Nephron (organoid): Measurements from ENCODE around the gene POLDIP3.

Source experiments
- H3K27ac Mint-ChIP-seq, 3 experiments: 2 replicates each; pipeline ENCODE4 v1.8.0; 2020; ENCODE audit warnings: mixed read lengths in 3 of 3, mild to moderate bottlenecking in 2 of 3, moderate library complexity in 1 of 3
- H3K27me3 Mint-ChIP-seq: 2 replicates; pipeline ENCODE4 v1.8.0; 2021; ENCODE audit warnings: low read depth, mild to moderate bottlenecking, moderate library complexity, mixed read lengths
- H3K36me3 Mint-ChIP-seq: 2 replicates; pipeline ENCODE4 v1.8.0; 2020; ENCODE audit warnings: low read depth, mixed read lengths
- H3K4me1 Mint-ChIP-seq: 2 replicates; pipeline ENCODE4 v1.8.0; 2020; ENCODE audit warnings: mixed read lengths
- H3K4me3 Mint-ChIP-seq, 3 experiments: 2 replicates each; pipeline ENCODE4 v1.8.0; 2020; ENCODE audit warnings: mild to moderate bottlenecking in 3 of 3, mixed read lengths in 3 of 3, moderate library complexity in 2 of 3
- H3K9me3 Mint-ChIP-seq: 2 replicates; pipeline ENCODE4 v1.8.0; 2020; ENCODE audit warnings: mixed read lengths
- CTCF ChIP-seq, 3 experiments: fragments of 200-600 bp; sonication (generic); IDR thresholded peaks; one replicate each; pipeline ENCODE4 v1.5.0; 2021; ENCODE audit warnings: antibody characterized with exemption in 3 of 3; ENCODE audit not compliant: unreplicated experiment in 3 of 3

POLDIP3 gene

GRCh38 chr22:42653999-42654398, 39.3 kb upstream of the POLDIP3 start:
- H3K27ac Mint-ChIP-seq: peak overlapping the region in 2 of 3 experiments; percentile 23 to 52
- peak overlapping the region; percentile 27 to 36 (median 36) for H3K4me3 Mint-ChIP-seq
- H3K4me1 Mint-ChIP-seq: no peaks in the 10 kb centered on the region
- H3K9me3 Mint-ChIP-seq: no peaks in the 10 kb centered on the region
- H3K27me3 Mint-ChIP-seq: peaks cover 5% of the 10 kb centered on the region
- no peaks in the 10 kb centered on the region for H3K36me3 Mint-ChIP-seq
- no peak for TF ChIP-seq CTCF (IDR thresholded peaks at IDR 0.05; ENCODE audit: unreplicated experiment in 3 of 3)

GRCh38 chr22:42651134-42651533, 36.5 kb upstream of the POLDIP3 start:
- no peak for TF ChIP-seq CTCF (IDR thresholded peaks at IDR 0.05; ENCODE audit: unreplicated experiment in 3 of 3)
- peak overlapping the region in 2 of 3 experiments; percentile 14 to 31 for H3K27ac Mint-ChIP-seq
- H3K4me3 Mint-ChIP-seq: peak overlapping the region; percentile 70 to 86 (median 82)
- H3K27me3 Mint-ChIP-seq: peaks cover 5% of the 10 kb centered on the region
- no peaks in the 10 kb centered on the region for H3K36me3 Mint-ChIP-seq
- no peaks in the 10 kb centered on the region for H3K9me3 Mint-ChIP-seq
- peaks cover 19% of the 10 kb centered on the region for H3K4me1 Mint-ChIP-seq

GRCh38 chr22:42649246-42650099, 34.8 kb upstream of the POLDIP3 start, which contains the start of gene CYB5R3:
CYB5R3 (minus strand) TSS chr22:42649392; CDS start chr22:42649315, 77 bp downstream.
- Mint-ChIP-seq H3K4me1 (peaks cover 36% of the 10 kb centered on the region), H3K27ac (peak within 1 kb of the TSS; percentile 87 to 99 (median 96)), H3K4me3 (peak within 1 kb of the TSS; percentile 87 to 99 (median 97)), H3K27me3 (peaks cover 2% of the 10 kb centered on the region), H3K9me3 (no peaks in the 10 kb centered on the region), H3K36me3 (no peaks in the 10 kb centered on the region)
- TF ChIP-seq CTCF (IDR thresholded peaks at IDR 0.05; ENCODE audit: unreplicated experiment in 3 of 3): no peak

- no peaks in the 10 kb centered on the region for H3K36me3 Mint-ChIP-seq
- peak overlapping the region; percentile 87 to 99 (median 96) for H3K27ac Mint-ChIP-seq
- H3K27me3 Mint-ChIP-seq: no peaks in the 10 kb centered on the region
- peaks cover 41% of the 10 kb centered on the region for H3K4me1 Mint-ChIP-seq
- TF ChIP-seq CTCF (IDR thresholded peaks at IDR 0.05; ENCODE audit: unreplicated experiment in 3 of 3): no peak
- no peaks in the 10 kb centered on the region for H3K9me3 Mint-ChIP-seq
- peak overlapping the region; percentile 87 to 99 (median 97) for H3K4me3 Mint-ChIP-seq
Observed at GRCh38 chr22:42648368-42649245, 33.9 kb upstream of the POLDIP3 start.

GRCh38 chr22:42648017-42648367, 33.3 kb upstream of the POLDIP3 start:
- H3K9me3 Mint-ChIP-seq: no peaks in the 10 kb centered on the region
- no peak for TF ChIP-seq CTCF (IDR thresholded peaks at IDR 0.05; ENCODE audit: unreplicated experiment in 3 of 3)
- H3K4me3 Mint-ChIP-seq: peak overlapping the region; percentile 87 to 99 (median 97)
- H3K36me3 Mint-ChIP-seq: no peaks in the 10 kb centered on the region
- no peaks in the 10 kb centered on the region for H3K27me3 Mint-ChIP-seq
- H3K27ac Mint-ChIP-seq: peak overlapping the region; percentile 75 to 96 (median 93)
- peaks cover 41% of the 10 kb centered on the region for H3K4me1 Mint-ChIP-seq
